ENCODE data around the gene GET4.

The GET4 gene

GRCh38 chr7:898460-898854, 22.1 kb downstream of the GET4 start:
- DNase-seq (ENCODE audit: insufficient read length, low spot score) (no peak), FAIRE-seq (no peak)
- TF ChIP-seq CTCF (IDR thresholded peaks at IDR 0.05; ENCODE audit: insufficient read depth, missing control alignments) = no peak

- DNase-seq (ENCODE audit: insufficient read length, low spot score) = no peak
- no peak for FAIRE-seq
- TF ChIP-seq CTCF (IDR thresholded peaks at IDR 0.05; ENCODE audit: insufficient read depth, missing control alignments) = no peak
These were observed 22.7 kb downstream of the GET4 start for GRCh38 chr7:898855-899681.

- no peak for DNase-seq (ENCODE audit: insufficient read length, low spot score)
- FAIRE-seq = no peak
- TF ChIP-seq CTCF (IDR thresholded peaks at IDR 0.05; ENCODE audit: insufficient read depth, missing control alignments) = no peak
These were observed 23.5 kb downstream of the GET4 start for GRCh38 chr7:899806-900205.

GRCh38 chr7:900331-901040, 24.1 kb downstream of the GET4 start:
- TF ChIP-seq CTCF (IDR thresholded peaks at IDR 0.05; ENCODE audit: insufficient read depth, missing control alignments) = no peak
- FAIRE-seq = no peak
- no peak for DNase-seq (ENCODE audit: insufficient read length, low spot score)

- FAIRE-seq (no peak), DNase-seq (ENCODE audit: insufficient read length, low spot score) (no peak)
- no peak for TF ChIP-seq CTCF (IDR thresholded peaks at IDR 0.05; ENCODE audit: insufficient read depth, missing control alignments)
These were observed 24.7 kb downstream of the GET4 start for GRCh38 chr7:901041-901387.

- FAIRE-seq (no peak), DNase-seq (ENCODE audit: insufficient read length, low spot score) (peak; percentile 78)
- TF ChIP-seq CTCF (IDR thresholded peaks at IDR 0.05; ENCODE audit: insufficient read depth, missing control alignments) = no peak
These were observed 25.2 kb downstream of the GET4 start for GRCh38 chr7:901388-902154.

Data from D721Med (cell line).